Dermis microvascular lymphatic vessel endothelial cell (primary cell): ENCODE results near the gene CCT2. TPM values are rescaled to one million over a fixed set of nuclear protein-coding genes. Genes with fewer than 3 reads are reported as not detected.

Source experiments
- DNase-seq, 2 donors: peaks; one replicate each; pipeline versions ENCODE4 v3.0.0 to v3.0.0-alpha.2; 2010; ENCODE audit warnings: low read depth in 2 of 2
- total RNA-seq: library from RNA; depleted of rRNA; stranded (reverse); fragments of >200 nt; gene quantifications from 2 replicates; pipeline ENCODE4 v1.2.1, GENCODE V29; 2014

CCT2 gene
- total RNA-seq = 227 and 251 TPM in 2 replicates

- peak; percentile 90 to 97 for DNase-seq
Measured at GRCh38 chr12:69585189-69586062, at the start of gene CCT2. TSS of gene CCT2 (plus strand) at chr12:69585459. CDS start at chr12:69585522, 63 bp downstream.

- no peak for DNase-seq
Measured at GRCh38 chr12:69540987-69541386, 44.3 kb upstream of the CCT2 start.

- no peak for DNase-seq
Measured at GRCh38 chr12:69544087-69544486, 41.2 kb upstream of the CCT2 start.

GRCh38 chr12:69545081-69545480, 40.2 kb upstream of the CCT2 start:
- DNase-seq = no peak

- DNase-seq = no peak
Measured at GRCh38 chr12:69546693-69547438, 38.4 kb upstream of the CCT2 start.

GRCh38 chr12:69548687-69549086, 36.6 kb upstream of the CCT2 start:
- no peak for DNase-seq

- DNase-seq = no peak
Measured at GRCh38 chr12:69550569-69551350, 34.5 kb upstream of the CCT2 start.

GRCh38 chr12:69553628-69554248, 31.5 kb upstream of the CCT2 start:
- DNase-seq = peak in 1 of 2 donors; percentile 74

GRCh38 chr12:69555461-69555860, 29.8 kb upstream of the CCT2 start:
- DNase-seq = no peak

GRCh38 chr12:69556383-69556782, 28.9 kb upstream of the CCT2 start:
- no peak for DNase-seq

- DNase-seq = no peak
Measured at GRCh38 chr12:69563166-69563762, 22.0 kb upstream of the CCT2 start.

GRCh38 chr12:69566603-69567002, 18.7 kb upstream of the CCT2 start:
- DNase-seq = no peak

- no peak for DNase-seq
Measured at GRCh38 chr12:69569236-69569635, 16.0 kb upstream of the CCT2 start.

- DNase-seq = peak in 1 of 2 donors; percentile 22
Measured at GRCh38 chr12:69570000-69570516, 15.2 kb upstream of the CCT2 start.

- DNase-seq = peak; percentile 60 to 76
Measured at GRCh38 chr12:69570545-69571399, 14.5 kb upstream of the CCT2 start.

GRCh38 chr12:69575346-69575745, 9.9 kb upstream of the CCT2 start:
- no peak for DNase-seq

- DNase-seq = no peak
Measured at GRCh38 chr12:69578283-69578682, 7.0 kb upstream of the CCT2 start.

- DNase-seq = no peak
Measured at GRCh38 chr12:69579029-69579428, 6.2 kb upstream of the CCT2 start.

- no peak for DNase-seq
Measured at GRCh38 chr12:69580074-69580473, 5.2 kb upstream of the CCT2 start.

- no peak for DNase-seq
Measured at GRCh38 chr12:69583203-69583602, 2.1 kb upstream of the CCT2 start.
